ENCODE data around the gene ARHGAP26.

DNA sequence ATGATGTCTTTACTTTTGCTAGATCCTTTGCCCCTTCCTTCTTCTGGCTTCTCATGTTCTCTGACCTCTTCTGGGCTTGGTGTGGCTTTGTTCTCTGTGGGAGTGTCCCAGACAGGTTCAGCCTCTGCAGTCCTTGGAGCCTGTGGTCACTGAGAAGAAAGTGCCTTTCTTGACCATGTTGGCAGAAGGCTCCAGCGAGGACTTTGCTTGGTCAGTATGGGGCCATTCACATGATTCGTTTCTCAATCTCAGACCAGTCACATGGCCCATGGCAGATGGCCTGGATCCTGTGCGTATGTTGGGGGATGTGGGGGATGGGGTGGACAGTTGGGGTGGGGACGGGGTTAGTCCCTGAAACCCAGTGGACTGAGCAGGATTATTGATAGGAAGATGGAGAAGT, 274.1 kb downstream of the ARHGAP26 start:
- no peak for TF ChIP-seq CTCF (IDR thresholded peaks at IDR 0.05 in 8 of 11, conservative IDR thresholded peaks at IDR 0.05 in 3 of 11)
- no peak for TF ChIP-seq POLR2A (IDR thresholded peaks at IDR 0.05)
